NCI-H345 treated with DMSO at 0.1 percent for 48 hours (cell line): Measurements from ENCODE around the gene SELP.
"Not testable (repeated sequence)": the region's sequence is repeated elsewhere in the genome, so short reads cannot be mapped to it uniquely, and the experiment has no call there.

ENCODE experiments used
- DNase-seq: peaks from one replicate; lab custom pipeline; 2025; ENCODE audit not compliant: unreplicated experiment; lab: John Stamatoyannopoulos, UW

The SELP gene

GRCh38 chr1:169630006-169630405 is at the start of gene SELP:
SELP (minus strand) TSS chr1:169630124; CDS start chr1:169630074, 50 bp downstream.
- no peak for DNase-seq

DNA sequence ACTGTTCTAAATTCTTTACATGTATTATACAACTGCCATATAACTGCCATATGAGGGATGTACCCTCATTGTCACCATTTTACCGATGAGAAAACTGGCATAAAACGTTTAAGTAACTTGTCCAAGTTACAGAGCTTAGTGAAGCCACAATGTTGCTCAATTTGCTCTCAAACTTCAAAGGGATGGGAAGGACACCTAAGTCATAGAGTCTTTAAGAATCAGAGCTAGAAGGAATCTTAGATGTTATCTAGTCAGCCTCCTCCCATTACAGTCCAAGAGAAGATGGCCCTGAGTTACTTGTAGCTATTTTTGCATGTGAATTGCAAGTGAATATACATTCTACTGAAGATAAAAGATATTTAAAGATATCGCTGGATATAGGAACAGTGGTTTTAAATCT is 49.8 kb upstream of the SELP start:
- DNase-seq, result no peak

- DNase-seq, result no peak
These were observed 46.1 kb upstream of the SELP start for GRCh38 chr1:169676001-169676400.

- no peak for DNase-seq
These were observed 40.9 kb upstream of the SELP start for GRCh38 chr1:169670836-169671235.

- DNase-seq, result not testable (repeated sequence)
These were observed 40.3 kb upstream of the SELP start for GRCh38 chr1:169670244-169670643.

DNA sequence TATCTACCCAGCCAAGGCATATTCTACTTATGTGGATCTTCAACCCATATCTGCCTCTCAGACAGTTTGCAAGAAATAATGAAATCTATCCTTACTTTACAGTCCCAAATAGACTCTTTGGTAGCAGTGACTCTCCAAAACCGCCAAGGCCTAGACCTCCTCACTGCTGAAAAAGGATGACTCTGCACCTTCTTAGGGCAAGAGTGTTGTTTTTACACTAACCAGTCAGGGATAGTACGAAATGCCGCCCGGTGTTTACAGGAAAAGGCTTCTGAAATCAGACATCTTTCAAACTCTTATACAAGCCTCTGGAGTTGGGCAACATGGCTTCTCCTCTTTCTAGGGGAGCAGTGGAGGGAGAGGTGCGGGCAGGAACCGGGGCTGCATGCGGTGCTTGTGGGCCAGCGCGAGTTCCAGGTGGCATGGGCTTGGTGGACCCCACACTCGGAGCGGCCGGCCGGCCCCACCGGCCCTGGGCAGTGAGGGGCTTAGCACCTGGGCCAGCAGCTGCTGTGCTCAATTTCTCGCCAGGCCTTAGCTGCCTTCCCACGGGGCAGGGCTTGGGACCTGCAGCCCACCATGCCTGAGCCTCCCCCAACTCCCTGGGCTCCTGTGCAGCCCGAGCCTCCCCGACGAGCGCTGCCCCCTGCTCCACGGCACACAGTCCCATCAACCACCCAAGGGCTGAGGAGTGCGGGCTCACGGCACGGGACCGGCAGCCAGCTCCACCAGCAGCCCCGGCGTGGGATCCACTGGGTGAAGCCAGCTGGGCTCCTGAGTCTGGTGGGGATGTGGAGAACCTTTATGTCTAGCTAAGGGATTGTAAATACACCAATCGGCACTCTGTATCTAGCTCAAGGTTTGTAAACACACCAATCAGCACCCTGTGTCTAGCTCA is 38.0 kb upstream of the SELP start:
- DNase-seq, result not testable (repeated sequence)

- not testable (repeated sequence) for DNase-seq
These were observed 37.3 kb upstream of the SELP start for GRCh38 chr1:169667227-169667639.

DNA sequence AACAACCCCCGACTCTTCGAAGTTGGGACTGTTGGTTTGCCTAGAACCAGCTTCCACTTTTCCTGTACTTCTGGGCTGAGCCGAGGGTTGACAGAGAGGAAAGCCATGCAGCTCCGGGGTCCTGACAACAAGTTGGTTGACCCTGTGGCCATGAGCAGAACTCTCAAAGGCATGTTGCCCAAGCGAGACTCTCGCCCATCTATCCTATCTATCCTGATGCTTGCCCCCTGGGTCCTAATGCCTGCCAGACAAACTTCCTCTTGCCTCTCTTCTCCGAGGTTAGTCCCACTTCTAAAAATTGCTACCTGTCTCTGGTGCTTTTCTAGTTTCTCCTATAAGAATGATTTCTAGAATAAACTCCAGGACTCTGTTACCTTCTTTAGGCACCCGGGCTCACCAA is 32.8 kb upstream of the SELP start:
- not testable (repeated sequence) for DNase-seq

GRCh38 chr1:169661066-169661465 is 31.1 kb upstream of the SELP start:
- not testable (repeated sequence) for DNase-seq

GRCh38 chr1:169658777-169659176 is 28.9 kb upstream of the SELP start:
- DNase-seq, result not testable (repeated sequence)

DNA sequence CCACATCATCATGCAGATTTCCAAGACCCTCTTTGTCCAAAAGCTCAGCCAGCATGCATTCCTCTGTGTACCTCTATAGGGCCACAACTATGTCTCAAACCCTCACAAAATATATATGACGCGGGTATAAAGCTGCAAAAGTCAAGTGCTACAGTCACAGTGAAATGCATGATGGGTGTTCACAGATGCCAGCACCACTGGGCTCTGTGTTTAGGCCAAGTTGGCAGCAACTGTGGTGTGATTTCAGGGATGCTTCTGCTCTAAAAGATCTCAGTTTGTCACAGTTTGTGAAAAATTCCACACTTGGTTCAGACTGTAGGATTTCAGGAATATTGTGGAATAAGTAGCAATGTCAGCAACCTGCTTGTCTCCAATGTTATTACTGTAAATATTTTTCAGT is 23.9 kb upstream of the SELP start:
- no peak for DNase-seq

- DNase-seq, result no peak
These were observed 21.1 kb upstream of the SELP start for GRCh38 chr1:169651035-169651434.

DNA sequence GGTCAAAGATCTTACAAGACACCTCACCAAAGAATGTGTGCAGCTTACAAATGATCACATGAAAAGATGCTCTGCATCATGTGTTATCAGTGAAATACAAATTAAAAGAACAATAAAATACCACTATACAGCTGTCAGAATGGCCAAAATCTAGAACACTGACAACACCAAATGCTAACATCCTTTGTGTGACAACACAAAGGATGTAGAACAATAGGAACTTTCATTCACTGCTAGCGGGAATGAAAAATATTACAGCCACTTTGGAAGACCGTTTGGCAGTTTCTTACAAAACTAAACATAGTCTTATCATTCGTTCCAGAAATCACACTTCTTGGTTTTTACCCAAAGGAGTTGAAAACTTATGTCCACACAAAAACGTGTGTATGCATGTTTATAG is 20.6 kb upstream of the SELP start:
- no peak for DNase-seq

GRCh38 chr1:169648709-169649108 is 18.8 kb upstream of the SELP start:
- no peak for DNase-seq

- no peak for DNase-seq
These were observed 18.3 kb upstream of the SELP start for GRCh38 chr1:169648187-169648586.

DNA sequence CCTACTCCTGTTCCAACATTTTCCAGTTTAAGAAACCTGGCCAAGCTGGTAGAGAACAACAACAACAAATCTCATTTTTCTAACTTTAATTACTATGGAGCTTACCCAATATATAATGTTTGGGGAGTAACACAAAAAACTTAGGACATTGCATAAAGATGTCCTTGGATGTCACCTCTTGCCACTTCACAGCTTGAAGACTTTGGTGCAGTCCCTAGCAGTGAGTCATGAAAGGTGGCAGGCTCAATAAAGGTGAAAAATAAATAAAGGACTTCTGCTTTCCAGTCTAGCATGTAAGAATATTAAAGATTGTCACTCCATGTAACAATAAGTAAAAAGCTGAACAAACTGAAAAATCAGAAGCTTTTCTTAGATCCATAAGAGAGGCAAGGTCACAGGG is 17.6 kb upstream of the SELP start:
- no peak for DNase-seq

GRCh38 chr1:169644297-169644696 is 14.4 kb upstream of the SELP start:
- DNase-seq, result no peak

GRCh38 chr1:169634877-169635276 is 5.0 kb upstream of the SELP start:
- no peak for DNase-seq

DNA sequence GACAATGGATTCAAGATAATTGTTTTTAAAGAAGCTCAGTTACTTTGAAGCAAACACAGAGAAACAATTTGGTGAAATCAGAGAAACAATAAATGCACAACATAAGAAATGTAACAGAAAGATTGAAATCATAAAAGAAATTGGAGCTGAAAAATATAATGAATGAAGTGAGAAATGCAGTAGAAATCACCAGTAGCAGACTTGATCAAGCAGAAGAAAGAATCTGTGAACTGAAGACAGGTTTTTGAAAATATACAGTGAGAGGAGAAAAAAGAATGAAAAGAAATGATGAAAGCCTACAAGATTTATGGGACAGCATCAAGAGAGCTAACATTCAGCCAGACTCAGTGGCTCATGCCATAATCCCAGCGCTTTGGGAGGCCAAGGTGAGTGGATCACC is 4.2 kb upstream of the SELP start:
- DNase-seq, result no peak

DNA sequence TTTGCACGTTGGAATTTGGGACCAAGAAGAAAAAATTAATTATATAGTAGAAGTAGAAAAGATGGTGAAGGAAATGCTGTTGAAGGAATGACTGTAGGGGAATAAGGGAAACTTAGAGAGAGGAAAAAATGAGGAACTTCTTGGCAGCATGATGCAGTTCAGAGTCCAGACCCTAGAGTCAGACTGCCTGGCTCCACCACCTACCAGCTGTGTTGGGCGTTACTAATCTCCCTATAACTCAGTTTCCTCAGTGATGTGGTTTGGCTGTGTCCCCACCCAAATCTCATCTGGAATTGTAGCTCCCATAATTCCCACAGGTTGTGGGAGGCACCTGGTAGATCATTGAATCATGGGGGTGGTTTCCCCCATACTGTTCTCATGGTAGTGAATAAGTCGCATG is 1.3 kb upstream of the SELP start:
- no peak for DNase-seq

GRCh38 chr1:169624912-169625311 is 5.0 kb downstream of the SELP start:
- no peak for DNase-seq

GRCh38 chr1:169624122-169624521 is 5.8 kb downstream of the SELP start:
- DNase-seq, result no peak
